ENCODE data around the gene STRIP2. TPM values are rescaled to one million over a fixed set of nuclear protein-coding genes. Genes with fewer than 3 reads are reported as not detected.

Gene STRIP2
- total RNA-seq, 1 experiment from 2014 or later, result 9.9 TPM

DNA sequence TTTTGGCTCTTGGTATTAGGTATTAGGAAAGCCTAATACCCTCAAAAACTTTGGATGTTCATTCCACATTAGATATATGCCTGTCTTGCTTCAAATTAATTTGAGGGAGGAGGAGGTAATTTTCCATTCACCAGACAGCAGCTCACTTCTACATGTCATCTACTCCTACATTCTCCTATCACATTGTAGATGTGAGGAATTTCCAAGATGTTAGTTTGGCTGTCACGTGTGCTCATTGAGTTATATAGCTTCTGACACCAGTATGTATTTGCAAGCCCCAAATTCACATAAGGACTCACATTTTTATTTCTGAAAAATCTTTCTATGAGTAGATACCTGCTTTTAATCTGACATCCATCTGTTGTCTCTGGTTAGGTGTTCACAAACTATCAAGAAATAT lies 45.6 kb downstream of the STRIP2 start:
- H3T11ph ChIP-seq (ENCODE audit: low read length), result no peak overlapping the region
- H3K9ac ChIP-seq (ENCODE audit: extremely low read depth, insufficient read length, low read length), result no peak overlapping the region
- no peak overlapping the region for H3K23ac ChIP-seq (ENCODE audit: insufficient read length, low read depth, low read length)
- no peaks in the 10 kb centered on the region for H4K20me1 ChIP-seq (ENCODE audit: control insufficient read depth, insufficient read depth, insufficient read length)
- no peaks in the 10 kb centered on the region for H3K4me1 Mint-ChIP-seq
- no peak overlapping the region for H4K8ac ChIP-seq (replicated peaks; ENCODE audit: insufficient read length, low read depth, low read length)
- H2AFZ ChIP-seq (ENCODE audit: low read length), result no peak overlapping the region
- H2BK120ac ChIP-seq (ENCODE audit: low read depth, low read length, poor library complexity, severe bottlenecking), result no peak overlapping the region
- no peak overlapping the region for H2AK5ac ChIP-seq (ENCODE audit: insufficient read length, low read length)
- no peak overlapping the region for H4K5ac ChIP-seq (ENCODE audit: insufficient read length, low read depth, low read length)
- no peak overlapping the region for H3K4me2 ChIP-seq (ENCODE audit: insufficient read depth, insufficient read length, low read length)
- H2BK15ac ChIP-seq (ENCODE audit: low read depth, low read length), result no peak overlapping the region
- H3K18ac ChIP-seq (ENCODE audit: insufficient read length, low read depth, low read length), result no peak overlapping the region
- DNase-seq, result no peak
- H3K27ac ChIP-seq (ENCODE audit: insufficient read length, low read depth, low read length), result no peak overlapping the region
- no peak overlapping the region for H3K56ac ChIP-seq (ENCODE audit: insufficient read length, low read depth, low read length)
- no peak overlapping the region for H4K91ac ChIP-seq (ENCODE audit: insufficient read length, low read depth, low read length)
- no peak overlapping the region for H2BK12ac ChIP-seq (ENCODE audit: insufficient read length, low read depth, low read length)
- no peaks in the 10 kb centered on the region for H3K79me2 ChIP-seq (ENCODE audit: insufficient read depth, low read length)
- TF ChIP-seq, protein P1, sequence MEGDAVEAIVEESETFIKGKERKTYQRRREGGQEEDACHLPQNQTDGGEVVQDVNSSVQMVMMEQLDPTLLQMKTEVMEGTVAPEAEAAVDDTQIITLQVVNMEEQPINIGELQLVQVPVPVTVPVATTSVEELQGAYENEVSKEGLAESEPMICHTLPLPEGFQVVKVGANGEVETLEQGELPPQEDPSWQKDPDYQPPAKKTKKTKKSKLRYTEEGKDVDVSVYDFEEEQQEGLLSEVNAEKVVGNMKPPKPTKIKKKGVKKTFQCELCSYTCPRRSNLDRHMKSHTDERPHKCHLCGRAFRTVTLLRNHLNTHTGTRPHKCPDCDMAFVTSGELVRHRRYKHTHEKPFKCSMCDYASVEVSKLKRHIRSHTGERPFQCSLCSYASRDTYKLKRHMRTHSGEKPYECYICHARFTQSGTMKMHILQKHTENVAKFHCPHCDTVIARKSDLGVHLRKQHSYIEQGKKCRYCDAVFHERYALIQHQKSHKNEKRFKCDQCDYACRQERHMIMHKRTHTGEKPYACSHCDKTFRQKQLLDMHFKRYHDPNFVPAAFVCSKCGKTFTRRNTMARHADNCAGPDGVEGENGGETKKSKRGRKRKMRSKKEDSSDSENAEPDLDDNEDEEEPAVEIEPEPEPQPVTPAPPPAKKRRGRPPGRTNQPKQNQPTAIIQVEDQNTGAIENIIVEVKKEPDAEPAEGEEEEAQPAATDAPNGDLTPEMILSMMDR (conservative IDR thresholded peaks at IDR 0.05), result no peak
- no peak overlapping the region for H3K14ac ChIP-seq (ENCODE audit: insufficient read depth, low read length)
- H3K27me3 ChIP-seq (ENCODE audit: insufficient read depth, low read length), result no peaks in the 10 kb centered on the region
- H3K4ac ChIP-seq (ENCODE audit: low read depth, low read length), result no peak overlapping the region
- no peaks in the 10 kb centered on the region for H3K9me3 ChIP-seq (ENCODE audit: control insufficient read depth, low read depth, low read length)
- WGBS (ENCODE audit: extremely low coverage, insufficient read length, low lambda C conversion rate), result no CpG with 5 or more reads among the region's 1 CpG
- H3K4me3 Mint-ChIP-seq, result no peak overlapping the region
- peaks cover 25 to 41% (median 39%) of the 10 kb centered on the region in 3 experiments for H3K36me3 Mint-ChIP-seq (ENCODE audit: insufficient read depth in 1 of 3, low read depth in 3 of 3)
- H3K27me3 Mint-ChIP-seq (ENCODE audit: low read depth), result no peaks in the 10 kb centered on the region
- H2BK5ac ChIP-seq (ENCODE audit: insufficient read length, low read length), result no peak overlapping the region
- no peaks in the 10 kb centered on the region for H3K23me2 ChIP-seq (ENCODE audit: insufficient read length, low read depth, low read length, poor library complexity, severe bottlenecking)
- H3K4me1 ChIP-seq (ENCODE audit: insufficient read depth, low read length), result no peaks in the 10 kb centered on the region
- no peak overlapping the region for H2BK20ac ChIP-seq (ENCODE audit: low read depth, low read length, poor library complexity, severe bottlenecking)
- no peak overlapping the region for H3K27ac Mint-ChIP-seq
- no peaks in the 10 kb centered on the region for H3K79me1 ChIP-seq (ENCODE audit: insufficient read depth, low read depth, low read length, poor library complexity, severe bottlenecking)
- H3K9me3 Mint-ChIP-seq, result peaks cover 14 to 20% of the 10 kb centered on the region in 2 experiments
